ENCODE measurements around the gene MRPL10.

DNA sequence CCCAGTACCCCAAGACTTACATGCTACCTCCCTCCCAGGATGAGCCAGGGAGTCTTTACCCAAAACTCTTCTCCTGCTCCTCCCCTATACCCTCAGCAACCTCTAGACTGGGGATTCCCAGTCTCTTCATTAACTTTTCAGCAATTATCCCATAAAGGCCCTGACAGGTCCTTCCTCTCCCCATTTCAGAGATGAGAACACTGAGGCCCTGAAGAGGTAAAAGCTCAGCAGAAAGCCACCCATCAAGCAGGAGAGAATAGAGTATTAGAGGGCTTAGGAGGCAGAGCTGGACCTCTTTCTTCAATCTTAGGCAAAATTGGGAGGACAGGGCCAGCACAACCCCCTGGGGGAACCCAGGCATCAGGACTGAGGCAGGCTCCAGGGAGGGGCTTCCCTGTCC lies 25.5 kb upstream of the MRPL10 start:
- TF ChIP-seq POLR2AphosphoS5 (IDR thresholded peaks at IDR 0.05) (no peak), CTCF (IDR thresholded peaks at IDR 0.05 in 8 of 11, conservative IDR thresholded peaks at IDR 0.05 in 3 of 11) (no peak)
